ENCODE results near the gene ZDHHC11.
"Not testable (repeated sequence)": the region's sequence is repeated elsewhere in the genome, so short reads cannot be mapped to it uniquely, and the experiment has no call there.

ZDHHC11 gene

GRCh38 chr5:778421-778820 is 72.4 kb downstream of the ZDHHC11 start:
- H3K4me3 ChIP-seq (ENCODE audit: insufficient read depth in 1 of 2, low read depth in 1 of 2, low read length in 2 of 2); H3K27me3 ChIP-seq (ENCODE audit: control insufficient read depth in 1 of 2, insufficient read depth in 1 of 2, low read length in 2 of 2); H3K4ac ChIP-seq (ENCODE audit: low read depth in 1 of 2, low read length in 2 of 2); H3K18ac ChIP-seq (ENCODE audit: low read depth in 1 of 2, low read length in 2 of 2); H2AK5ac ChIP-seq (ENCODE audit: low read length, severe bottlenecking); H2BK12ac ChIP-seq (ENCODE audit: low read length in 2 of 2); H3K23ac ChIP-seq (ENCODE audit: low read length in 2 of 2); H2BK120ac ChIP-seq (ENCODE audit: low read depth, low read length); H3K14ac ChIP-seq (ENCODE audit: low read length in 2 of 2); H3K79me1 ChIP-seq (replicated peaks; ENCODE audit: low read length, poor library complexity, severe bottlenecking); H2BK5ac ChIP-seq (ENCODE audit: low read depth, low read length, poor library complexity, severe bottlenecking); H3K4me1 ChIP-seq (ENCODE audit: control insufficient read depth, insufficient read depth, low read depth, low read length); H3K27ac ChIP-seq (ENCODE audit: low read length, poor library complexity, severe bottlenecking); H4K8ac ChIP-seq (ENCODE audit: low read length); H3K9me3 ChIP-seq (ENCODE audit: control insufficient read depth, low read length); H2AFZ ChIP-seq (ENCODE audit: low read depth, low read length); H2BK15ac ChIP-seq (ENCODE audit: low read depth, poor library complexity, severe bottlenecking); DNase-seq; H3K4me2 ChIP-seq (ENCODE audit: low read length, poor library complexity, severe bottlenecking); H4K91ac ChIP-seq (ENCODE audit: low read length); H3K9ac ChIP-seq (ENCODE audit: low read length); H3K36me3 ChIP-seq (ENCODE audit: control insufficient read depth in 1 of 2, insufficient read depth in 2 of 2, low read depth in 1 of 2, low read length in 2 of 2): not testable (repeated sequence)
- WGBS: 83% methylated on average over 4 of the region's 6 CpGs

DNA sequence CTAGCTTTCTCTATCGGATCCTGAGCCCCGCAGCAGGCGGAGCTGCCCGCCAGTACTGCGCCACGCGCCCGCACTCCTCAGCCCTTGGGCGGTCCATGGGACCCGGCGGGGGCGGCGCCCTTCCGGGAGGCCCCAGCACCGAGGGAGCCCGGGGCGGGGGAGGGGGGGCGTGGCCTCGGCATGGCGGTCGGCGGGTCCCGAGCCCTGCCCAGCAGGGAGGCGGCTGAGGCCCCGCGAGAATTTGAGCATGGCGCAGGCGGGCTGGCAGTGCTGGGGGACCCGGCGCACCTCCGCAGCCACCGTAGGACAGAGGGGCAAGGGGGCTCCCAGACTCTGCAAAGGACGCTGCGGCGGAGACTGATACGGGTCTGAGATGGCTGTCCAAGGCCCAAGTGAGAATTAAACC is 73.0 kb downstream of the ZDHHC11 start:
- Histone ChIP-seq H3K4me1 (ENCODE audit: control insufficient read depth, insufficient read depth, low read depth, low read length) (no peaks in the 10 kb centered on the region), H3K4me2 (ENCODE audit: low read length, poor library complexity, severe bottlenecking) (no peak overlapping the region), H2BK12ac (ENCODE audit: low read length in 2 of 2) (no peak overlapping the region), H2AK5ac (ENCODE audit: low read length, severe bottlenecking) (no peak overlapping the region), H3K14ac (ENCODE audit: low read length in 2 of 2) (no peak overlapping the region), H4K8ac (ENCODE audit: low read length) (no peak overlapping the region), H3K36me3 (ENCODE audit: control insufficient read depth in 1 of 2, insufficient read depth in 2 of 2, low read depth in 1 of 2, low read length in 2 of 2) (no peaks in the 10 kb centered on the region), H3K79me1 (replicated peaks; ENCODE audit: low read length, poor library complexity, severe bottlenecking) (no peaks in the 10 kb centered on the region), H4K91ac (ENCODE audit: low read length) (no peak overlapping the region), H3K4me3 (ENCODE audit: insufficient read depth in 1 of 2, low read depth in 1 of 2, low read length in 2 of 2) (no peak overlapping the region), H3K4ac (ENCODE audit: low read depth in 1 of 2, low read length in 2 of 2) (no peak overlapping the region), H2BK15ac (ENCODE audit: low read depth, poor library complexity, severe bottlenecking) (no peak overlapping the region), H3K18ac (ENCODE audit: low read depth in 1 of 2, low read length in 2 of 2) (no peak overlapping the region), H3K27me3 (ENCODE audit: control insufficient read depth in 1 of 2, insufficient read depth in 1 of 2, low read length in 2 of 2) (peaks cover 0 to 13% of the 10 kb centered on the region in 2 experiments), H2BK5ac (ENCODE audit: low read depth, low read length, poor library complexity, severe bottlenecking) (no peak overlapping the region), H2BK120ac (ENCODE audit: low read depth, low read length) (no peak overlapping the region), H3K27ac (ENCODE audit: low read length, poor library complexity, severe bottlenecking) (no peak overlapping the region), H3K9ac (ENCODE audit: low read length) (no peak overlapping the region), H3K9me3 (ENCODE audit: control insufficient read depth, low read length) (no peaks in the 10 kb centered on the region), H2AFZ (ENCODE audit: low read depth, low read length) (no peak overlapping the region), H3K23ac (ENCODE audit: low read length in 2 of 2) (no peak overlapping the region)
- 93% methylated on average over 36 of the region's 36 CpGs for WGBS
- no peak for DNase-seq

- H3K4ac ChIP-seq (ENCODE audit: low read depth in 1 of 2, low read length in 2 of 2): no peak overlapping the region
- no peak overlapping the region for H3K27ac ChIP-seq (ENCODE audit: low read length, poor library complexity, severe bottlenecking)
- no peak overlapping the region for H2BK15ac ChIP-seq (ENCODE audit: low read depth, poor library complexity, severe bottlenecking)
- no peak overlapping the region for H4K8ac ChIP-seq (ENCODE audit: low read length)
- no peak overlapping the region for H2BK120ac ChIP-seq (ENCODE audit: low read depth, low read length)
- no peak overlapping the region for H4K91ac ChIP-seq (ENCODE audit: low read length)
- no peak overlapping the region for H2AK5ac ChIP-seq (ENCODE audit: low read length, severe bottlenecking)
- H2AFZ ChIP-seq (ENCODE audit: low read depth, low read length): no peak overlapping the region
- peak overlapping the region in 1 of 2 experiments; percentile 56 for H3K4me3 ChIP-seq (ENCODE audit: insufficient read depth in 1 of 2, low read depth in 1 of 2, low read length in 2 of 2)
- DNase-seq: no peak
- H3K18ac ChIP-seq (ENCODE audit: low read depth in 1 of 2, low read length in 2 of 2): no peak overlapping the region
- H3K9ac ChIP-seq (ENCODE audit: low read length): peak overlapping the region; percentile 49
- H3K27me3 ChIP-seq (ENCODE audit: control insufficient read depth in 1 of 2, insufficient read depth in 1 of 2, low read length in 2 of 2): peaks cover 0 to 13% of the 10 kb centered on the region in 2 experiments
- H3K79me1 ChIP-seq (replicated peaks; ENCODE audit: low read length, poor library complexity, severe bottlenecking): no peaks in the 10 kb centered on the region
- no peaks in the 10 kb centered on the region for H3K4me1 ChIP-seq (ENCODE audit: control insufficient read depth, insufficient read depth, low read depth, low read length)
- 85% methylated on average over 42 of the region's 42 CpGs for WGBS
- H3K9me3 ChIP-seq (ENCODE audit: control insufficient read depth, low read length): no peaks in the 10 kb centered on the region
- H3K14ac ChIP-seq (ENCODE audit: low read length in 2 of 2): no peak overlapping the region
- no peaks in the 10 kb centered on the region for H3K36me3 ChIP-seq (ENCODE audit: control insufficient read depth in 1 of 2, insufficient read depth in 2 of 2, low read depth in 1 of 2, low read length in 2 of 2)
- H3K4me2 ChIP-seq (ENCODE audit: low read length, poor library complexity, severe bottlenecking): no peak overlapping the region
- no peak overlapping the region for H2BK12ac ChIP-seq (ENCODE audit: low read length in 2 of 2)
- H3K23ac ChIP-seq (ENCODE audit: low read length in 2 of 2): no peak overlapping the region
- H2BK5ac ChIP-seq (ENCODE audit: low read depth, low read length, poor library complexity, severe bottlenecking): no peak overlapping the region
These were observed 73.7 kb downstream of the ZDHHC11 start for GRCh38 chr5:776862-777711.

DNA sequence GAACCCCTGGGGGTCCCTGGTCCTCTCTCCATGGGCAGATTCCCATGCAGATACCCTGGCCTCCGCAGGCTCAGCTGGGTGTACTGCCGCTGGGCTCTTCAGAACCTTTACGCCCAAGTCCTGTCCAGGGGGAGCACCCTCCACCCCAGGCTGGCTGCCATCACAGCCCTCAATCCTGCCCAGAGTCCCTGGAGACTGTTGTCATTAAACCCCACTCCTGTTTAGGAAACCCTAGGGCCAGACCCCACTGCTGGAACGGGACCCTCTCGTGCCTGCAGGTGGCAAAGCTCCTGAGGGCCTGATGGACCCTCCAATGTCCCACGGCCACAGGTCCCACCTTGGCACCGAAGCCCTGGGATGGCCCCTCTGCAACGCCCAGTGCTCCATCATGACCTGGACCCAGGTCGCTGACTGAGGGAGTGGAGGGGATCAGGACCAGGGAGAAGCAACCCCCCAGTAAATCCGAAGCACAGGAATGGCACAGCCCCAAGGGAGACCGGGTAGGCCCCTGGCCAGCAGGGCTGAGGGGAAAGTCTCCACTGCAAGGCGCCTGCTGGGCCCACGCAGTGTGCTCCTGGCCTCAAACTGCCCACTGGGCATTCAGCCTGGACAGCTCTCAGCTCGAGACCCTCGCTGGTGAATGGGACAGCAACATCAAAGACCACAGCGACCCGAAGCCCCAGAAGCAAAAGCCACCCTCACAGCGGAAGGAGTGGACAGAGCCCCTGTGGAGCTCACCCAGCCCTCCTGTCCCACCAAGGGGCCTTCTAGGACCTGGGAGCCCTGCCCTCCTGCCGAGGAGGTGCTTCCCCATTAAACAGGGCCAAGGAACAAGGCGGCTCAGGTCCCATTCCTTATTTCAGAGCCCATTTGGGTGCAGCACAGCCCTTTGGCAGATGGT is 74.6 kb downstream of the ZDHHC11 start:
- H4K91ac ChIP-seq (ENCODE audit: low read length): no peak overlapping the region
- no peak overlapping the region for H3K27ac ChIP-seq (ENCODE audit: low read length, poor library complexity, severe bottlenecking)
- no peaks in the 10 kb centered on the region for H3K36me3 ChIP-seq (ENCODE audit: control insufficient read depth in 1 of 2, insufficient read depth in 2 of 2, low read depth in 1 of 2, low read length in 2 of 2)
- H2AFZ ChIP-seq (ENCODE audit: low read depth, low read length): no peak overlapping the region
- H3K4me3 ChIP-seq (ENCODE audit: insufficient read depth in 1 of 2, low read depth in 1 of 2, low read length in 2 of 2): peak overlapping the region in 1 of 2 experiments; percentile 56
- no peak overlapping the region for H3K23ac ChIP-seq (ENCODE audit: low read length in 2 of 2)
- no peaks in the 10 kb centered on the region for H3K4me1 ChIP-seq (ENCODE audit: control insufficient read depth, insufficient read depth, low read depth, low read length)
- WGBS: 83% methylated on average over 20 of the region's 20 CpGs
- H2BK15ac ChIP-seq (ENCODE audit: low read depth, poor library complexity, severe bottlenecking): no peak overlapping the region
- H3K18ac ChIP-seq (ENCODE audit: low read depth in 1 of 2, low read length in 2 of 2): no peak overlapping the region
- H3K14ac ChIP-seq (ENCODE audit: low read length in 2 of 2): no peak overlapping the region
- no peak overlapping the region for H2AK5ac ChIP-seq (ENCODE audit: low read length, severe bottlenecking)
- no peak for DNase-seq
- no peaks in the 10 kb centered on the region for H3K9me3 ChIP-seq (ENCODE audit: control insufficient read depth, low read length)
- no peak overlapping the region for H2BK12ac ChIP-seq (ENCODE audit: low read length in 2 of 2)
- H4K8ac ChIP-seq (ENCODE audit: low read length): no peak overlapping the region
- H2BK120ac ChIP-seq (ENCODE audit: low read depth, low read length): no peak overlapping the region
- no peak overlapping the region for H3K4ac ChIP-seq (ENCODE audit: low read depth in 1 of 2, low read length in 2 of 2)
- H3K4me2 ChIP-seq (ENCODE audit: low read length, poor library complexity, severe bottlenecking): no peak overlapping the region
- peaks cover 0 to 13% of the 10 kb centered on the region in 2 experiments for H3K27me3 ChIP-seq (ENCODE audit: control insufficient read depth in 1 of 2, insufficient read depth in 1 of 2, low read length in 2 of 2)
- H3K9ac ChIP-seq (ENCODE audit: low read length): peak overlapping the region; percentile 49
- no peaks in the 10 kb centered on the region for H3K79me1 ChIP-seq (replicated peaks; ENCODE audit: low read length, poor library complexity, severe bottlenecking)
- H2BK5ac ChIP-seq (ENCODE audit: low read depth, low read length, poor library complexity, severe bottlenecking): no peak overlapping the region

Data from mesenchymal stem cell (in vitro differentiated cells and primary cell).